Ascending aorta (tissue), 2 donors: ENCODE results near the gene ZMYND11. TPM values are rescaled to one million over a fixed set of nuclear protein-coding genes. Genes with fewer than 3 reads are reported as not detected.

ENCODE experiments used
- DNase-seq, 2 donors: peaks; one replicate each; pipeline ENCODE4 v3.0.0-alpha.2; 2019; ENCODE audit warnings: low spot score in 2 of 2
- H3K27ac ChIP-seq, 2 donors: fragments of 200-600 bp; sonication (generic); one replicate each; pipeline ENCODE4 v1.5.1; 2016 to 2017; ENCODE audit warnings: mild to moderate bottlenecking in 1 of 2
- H3K27me3 ChIP-seq: fragments of 200-600 bp; sonication (generic); one replicate; pipeline ENCODE4 v1.5.1; 2017
- H3K36me3 ChIP-seq, 2 donors: fragments of 200-600 bp; sonication (generic); one replicate each; pipeline ENCODE4 v1.5.1; 2016
- H3K4me1 ChIP-seq, 2 donors: fragments of 200-600 bp; sonication (generic); one replicate each; pipeline ENCODE4 v1.5.1; 2016 to 2017; ENCODE audit warnings: mild to moderate bottlenecking in 1 of 2
- H3K4me3 ChIP-seq, 2 donors: fragments of 200-600 bp; sonication (generic); one replicate each; pipeline ENCODE4 v1.5.1; 2016 to 2017; ENCODE audit warnings: mild to moderate bottlenecking in 1 of 2
- H3K9me3 ChIP-seq, 2 donors: fragments of 200-600 bp; sonication (generic); one replicate each; pipeline ENCODE4 v1.5.1; 2016
- CTCF ChIP-seq, 3 experiments: fragments of 200-600 bp in 2 of 3; fragments of 450-650 bp in 1 of 3; sonication (generic) in 2 of 3; IDR thresholded peaks; one replicate each; pipeline ENCODE4 v1.5.1; 2016 to 2019; ENCODE audit warnings: antibody characterized with exemption in 3 of 3, mild to moderate bottlenecking in 1 of 3, moderate library complexity in 1 of 3
- intact Hi-C: fragments of 100-400 bp; cut with DNase I; formaldehyde crosslinking; loops from one replicate; pipeline ENCODE4 v1.15.1; 2023
- total RNA-seq: library from RNA; depleted of rRNA; stranded (reverse); fragments of >200 nt; gene quantifications from one replicate; pipeline ENCODE4 v1.1.0, GENCODE V29; 2016

ZMYND11 gene
- total RNA-seq, 1 donor from 2014 or later: 29.6 TPM

- H3K4me1 ChIP-seq: peaks cover 3 to 22% of the 10 kb centered on the region in 2 donors
- no peak for TF ChIP-seq CTCF (IDR thresholded peaks at IDR 0.05)
- H3K27me3 ChIP-seq: no peaks in the 10 kb centered on the region
- intact Hi-C loops: no loop called here
- DNase-seq: no peak
- H3K4me3 ChIP-seq: peak overlapping the region; percentile 88 to 97
- no peaks in the 10 kb centered on the region for H3K9me3 ChIP-seq
- no peaks in the 10 kb centered on the region for H3K36me3 ChIP-seq
- no peak overlapping the region for H3K27ac ChIP-seq
These were observed 2.0 kb upstream of the ZMYND11 start for GRCh38 chr10:132946-133898.

GRCh38 chr10:134247-135131 lies 766 bp upstream of the ZMYND11 start:
- DNase-seq: no peak
- peaks cover 3 to 22% of the 10 kb centered on the region in 2 donors for H3K4me1 ChIP-seq
- H3K9me3 ChIP-seq: no peaks in the 10 kb centered on the region
- H3K36me3 ChIP-seq: no peaks in the 10 kb centered on the region
- peak in 1 of 3 experiments; percentile 33 for TF ChIP-seq CTCF (IDR thresholded peaks at IDR 0.05)
- H3K4me3 ChIP-seq: peak overlapping the region; percentile 88 to 97
- intact Hi-C loops: loop anchor here (5.0 kb wide), 1 partner anchor 553 kb away; the partner anchor contains the start of gene DIP2C
- no peaks in the 10 kb centered on the region for H3K27me3 ChIP-seq
- H3K27ac ChIP-seq: peak overlapping the region; percentile 86 to 99

- H3K9me3 ChIP-seq: no peaks in the 10 kb centered on the region
- no peaks in the 10 kb centered on the region for H3K27me3 ChIP-seq
- intact Hi-C loops: loop anchor here (5.0 kb wide), 1 partner anchor 551 kb away; the partner anchor contains the start of gene DIP2C
- peaks cover 3 to 22% of the 10 kb centered on the region in 2 donors for H3K4me1 ChIP-seq
- peak in 1 of 2 donors; percentile 75 for DNase-seq
- H3K4me3 ChIP-seq: peak overlapping the region; percentile 88 to 97
- H3K27ac ChIP-seq: peak overlapping the region; percentile 86 to 99
- no peak for TF ChIP-seq CTCF (IDR thresholded peaks at IDR 0.05)
- H3K36me3 ChIP-seq: no peaks in the 10 kb centered on the region
These were observed 578 bp downstream of the ZMYND11 start for GRCh38 chr10:135601-136464.

- H3K4me1 ChIP-seq: peaks cover 3 to 22% of the 10 kb centered on the region in 2 donors
- peak overlapping the region; percentile 86 to 99 for H3K27ac ChIP-seq
These were observed 1.2 kb downstream of the ZMYND11 start for GRCh38 chr10:136465-136762.

More at GRCh38 chr10:136465-136762, 1.2 kb downstream of the ZMYND11 start:
- no peaks in the 10 kb centered on the region for H3K9me3 ChIP-seq
- intact Hi-C loops: loop anchor here (5.0 kb wide), 1 partner anchor 551 kb away; the partner anchor contains the start of gene DIP2C
- H3K4me3 ChIP-seq: peak overlapping the region; percentile 88 to 97
- no peaks in the 10 kb centered on the region for H3K27me3 ChIP-seq
- H3K36me3 ChIP-seq: no peaks in the 10 kb centered on the region
- no peak for TF ChIP-seq CTCF (IDR thresholded peaks at IDR 0.05)
- no peak for DNase-seq
